ENCODE results near the gene SNX13. TPM values are rescaled to one million over a fixed set of nuclear protein-coding genes. Genes with fewer than 3 reads are reported as not detected.

SNX13 gene
- total and polyA plus RNA-seq, 2 experiments from 2014 or later: 7.5 to 42.7 TPM

GRCh38 chr7:17741426-17741825 is 198.9 kb downstream of the SNX13 start:
- Histone ChIP-seq H3K9me2 (ENCODE audit: insufficient read depth) (no peaks in the 10 kb centered on the region; the same call in 1 of the 2 replicates), H2AFZ (no peak overlapping the region), H3F3A (replicated peaks; ENCODE audit: low read depth) (no peaks in the 10 kb centered on the region), H3K4me3 (no peak overlapping the region), H3K27me3 (ENCODE audit: insufficient read depth) (no peaks in the 10 kb centered on the region), H3K27ac (ENCODE audit: low read depth) (no peak overlapping the region), H3K4me2 (no peak overlapping the region), H3K4me1 (ENCODE audit: insufficient read depth) (peaks cover 12% of the 10 kb centered on the region), H3K36me3 (ENCODE audit: insufficient read depth) (no peaks in the 10 kb centered on the region), H3K79me2 (replicated peaks; ENCODE audit: insufficient read depth) (no peaks in the 10 kb centered on the region), H4K20me1 (replicated peaks; ENCODE audit: insufficient read depth) (no peaks in the 10 kb centered on the region)
- Mint-ChIP-seq H3K36me3 (ENCODE audit: low read depth) (peaks cover 2% of the 10 kb centered on the region; the same call in 2 of the 3 replicates), H3K4me3 (no peak overlapping the region), H3K9me3 (peaks cover 3% of the 10 kb centered on the region; the same call in 2 of the 3 replicates), H3K27ac (no peak overlapping the region), H3K4me1 (peaks cover 10% of the 10 kb centered on the region; the same call in 2 of the 3 replicates), H3K27me3 (ENCODE audit: insufficient read depth, low read depth, poor library complexity) (no peaks in the 10 kb centered on the region)
- no peak for ATAC-seq
- no peak for TF ChIP-seq EZH2phosphoT487 (IDR thresholded peaks at IDR 0.05; ENCODE audit: unreplicated experiment)
- no peak for TF ChIP-seq JUNB (IDR thresholded peaks at IDR 0.05; ENCODE audit: unreplicated experiment)
- TF ChIP-seq, protein P1, sequence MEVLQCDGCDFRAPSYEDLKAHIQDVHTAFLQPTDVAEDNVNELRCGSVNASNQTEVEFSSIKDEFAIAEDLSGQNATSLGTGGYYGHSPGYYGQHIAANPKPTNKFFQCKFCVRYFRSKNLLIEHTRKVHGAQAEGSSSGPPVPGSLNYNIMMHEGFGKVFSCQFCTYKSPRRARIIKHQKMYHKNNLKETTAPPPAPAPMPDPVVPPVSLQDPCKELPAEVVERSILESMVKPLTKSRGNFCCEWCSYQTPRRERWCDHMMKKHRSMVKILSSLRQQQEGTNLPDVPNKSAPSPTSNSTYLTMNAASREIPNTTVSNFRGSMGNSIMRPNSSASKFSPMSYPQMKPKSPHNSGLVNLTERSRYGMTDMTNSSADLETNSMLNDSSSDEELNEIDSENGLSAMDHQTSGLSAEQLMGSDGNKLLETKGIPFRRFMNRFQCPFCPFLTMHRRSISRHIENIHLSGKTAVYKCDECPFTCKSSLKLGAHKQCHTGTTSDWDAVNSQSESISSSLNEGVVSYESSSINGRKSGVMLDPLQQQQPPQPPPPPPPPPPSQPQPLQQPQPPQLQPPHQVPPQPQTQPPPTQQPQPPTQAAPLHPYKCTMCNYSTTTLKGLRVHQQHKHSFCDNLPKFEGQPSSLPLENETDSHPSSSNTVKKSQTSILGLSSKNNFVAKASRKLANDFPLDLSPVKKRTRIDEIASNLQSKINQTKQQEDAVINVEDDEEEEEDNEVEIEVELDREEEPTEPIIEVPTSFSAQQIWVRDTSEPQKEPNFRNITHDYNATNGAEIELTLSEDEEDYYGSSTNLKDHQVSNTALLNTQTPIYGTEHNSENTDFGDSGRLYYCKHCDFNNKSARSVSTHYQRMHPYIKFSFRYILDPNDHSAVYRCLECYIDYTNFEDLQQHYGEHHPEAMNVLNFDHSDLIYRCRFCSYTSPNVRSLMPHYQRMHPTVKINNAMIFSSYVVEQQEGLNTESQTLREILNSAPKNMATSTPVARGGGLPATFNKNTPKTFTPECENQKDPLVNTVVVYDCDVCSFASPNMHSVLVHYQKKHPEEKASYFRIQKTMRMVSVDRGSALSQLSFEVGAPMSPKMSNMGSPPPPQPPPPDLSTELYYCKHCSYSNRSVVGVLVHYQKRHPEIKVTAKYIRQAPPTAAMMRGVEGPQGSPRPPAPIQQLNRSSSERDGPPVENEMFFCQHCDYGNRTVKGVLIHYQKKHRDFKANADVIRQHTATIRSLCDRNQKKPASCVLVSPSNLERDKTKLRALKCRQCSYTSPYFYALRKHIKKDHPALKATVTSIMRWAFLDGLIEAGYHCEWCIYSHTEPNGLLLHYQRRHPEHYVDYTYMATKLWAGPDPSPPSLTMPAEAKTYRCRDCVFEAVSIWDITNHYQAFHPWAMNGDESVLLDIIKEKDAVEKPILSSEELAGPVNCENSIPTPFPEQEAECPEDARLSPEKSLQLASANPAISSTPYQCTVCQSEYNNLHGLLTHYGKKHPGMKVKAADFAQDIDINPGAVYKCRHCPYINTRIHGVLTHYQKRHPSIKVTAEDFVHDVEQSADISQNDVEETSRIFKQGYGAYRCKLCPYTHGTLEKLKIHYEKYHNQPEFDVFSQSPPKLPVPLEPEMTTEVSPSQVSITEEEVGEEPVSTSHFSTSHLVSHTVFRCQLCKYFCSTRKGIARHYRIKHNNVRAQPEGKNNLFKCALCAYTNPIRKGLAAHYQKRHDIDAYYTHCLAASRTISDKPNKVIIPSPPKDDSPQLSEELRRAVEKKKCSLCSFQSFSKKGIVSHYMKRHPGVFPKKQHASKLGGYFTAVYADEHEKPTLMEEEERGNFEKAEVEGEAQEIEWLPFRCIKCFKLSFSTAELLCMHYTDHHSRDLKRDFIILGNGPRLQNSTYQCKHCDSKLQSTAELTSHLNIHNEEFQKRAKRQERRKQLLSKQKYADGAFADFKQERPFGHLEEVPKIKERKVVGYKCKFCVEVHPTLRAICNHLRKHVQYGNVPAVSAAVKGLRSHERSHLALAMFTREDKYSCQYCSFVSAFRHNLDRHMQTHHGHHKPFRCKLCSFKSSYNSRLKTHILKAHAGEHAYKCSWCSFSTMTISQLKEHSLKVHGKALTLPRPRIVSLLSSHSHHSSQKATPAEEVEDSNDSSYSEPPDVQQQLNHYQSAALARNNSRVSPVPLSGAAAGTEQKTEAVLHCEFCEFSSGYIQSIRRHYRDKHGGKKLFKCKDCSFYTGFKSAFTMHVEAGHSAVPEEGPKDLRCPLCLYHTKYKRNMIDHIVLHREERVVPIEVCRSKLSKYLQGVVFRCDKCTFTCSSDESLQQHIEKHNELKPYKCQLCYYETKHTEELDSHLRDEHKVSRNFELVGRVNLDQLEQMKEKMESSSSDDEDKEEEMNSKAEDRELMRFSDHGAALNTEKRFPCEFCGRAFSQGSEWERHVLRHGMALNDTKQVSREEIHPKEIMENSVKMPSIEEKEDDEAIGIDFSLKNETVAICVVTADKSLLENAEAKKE (CRISPR knock-in tag; IDR thresholded peaks at IDR 0.05): no peak
- TF ChIP-seq, protein P2, sequence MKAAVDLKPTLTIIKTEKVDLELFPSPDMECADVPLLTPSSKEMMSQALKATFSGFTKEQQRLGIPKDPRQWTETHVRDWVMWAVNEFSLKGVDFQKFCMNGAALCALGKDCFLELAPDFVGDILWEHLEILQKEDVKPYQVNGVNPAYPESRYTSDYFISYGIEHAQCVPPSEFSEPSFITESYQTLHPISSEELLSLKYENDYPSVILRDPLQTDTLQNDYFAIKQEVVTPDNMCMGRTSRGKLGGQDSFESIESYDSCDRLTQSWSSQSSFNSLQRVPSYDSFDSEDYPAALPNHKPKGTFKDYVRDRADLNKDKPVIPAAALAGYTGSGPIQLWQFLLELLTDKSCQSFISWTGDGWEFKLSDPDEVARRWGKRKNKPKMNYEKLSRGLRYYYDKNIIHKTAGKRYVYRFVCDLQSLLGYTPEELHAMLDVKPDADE (IDR thresholded peaks at IDR 0.05): no peak
- TF ChIP-seq NANOG (IDR thresholded peaks at IDR 0.05; ENCODE audit: borderline replicate concordance): no peak
- TF ChIP-seq CTCF (conservative IDR thresholded peaks at IDR 0.05; ENCODE audit: low read depth in 2 of 2): no peak
- TF ChIP-seq STAT1 (IDR thresholded peaks at IDR 0.05; ENCODE audit: unreplicated experiment): no peak
- no peak for TF ChIP-seq POLR2AphosphoS5 (IDR thresholded peaks at IDR 0.05; ENCODE audit: low read depth)
- TF ChIP-seq CREB1 (CRISPR knock-in tag; IDR thresholded peaks at IDR 0.05; ENCODE audit: low read depth): no peak
- no peak for DNase-seq (ENCODE audit: low spot score)

Other genes starting within 250 kb of the SNX13 start
- not detected in 2 replicates for gene PRPS1L1, start 87.4 kb upstream of the SNX13 start, total RNA-seq (2014; rRNA removed; shearing (Covaris generic))
- not detected in 2 replicates for gene PRPS1L1, start 87.4 kb upstream of the SNX13 start, polyA plus RNA-seq (2016; fragmentation: Nextera tagmentation; extraction: Ambion mirVana)

Measured in GM23338 (cell line).